Lower lobe of right lung (tissue), 2 donors: ENCODE results near the gene STAG3. TPM values are rescaled to one million over a fixed set of nuclear protein-coding genes. Genes with fewer than 3 reads are reported as not detected.
A peak's percentile ranks its signal among the peaks of the same experiment; 100 is the strongest.
"Not testable (repeated sequence)": the region's sequence is repeated elsewhere in the genome, so short reads cannot be mapped to it uniquely, and the experiment has no call there.

Source experiments
- ATAC-seq, 2 donors: fragments of 200-7000 bp; cut with Tn5 transposase; one replicate each; pipeline ENCODE4 v1.9.1; 2020 to 2022; ENCODE audit warnings: mild to moderate bottlenecking in 2 of 2, moderate library complexity in 2 of 2
- DNase-seq: peaks from one replicate; pipeline ENCODE4 v3.0.0-alpha.2; 2020
- H3K27ac ChIP-seq: fragments of 200-600 bp; one replicate; pipeline ENCODE4 v1.8.0; 2022
- H3K27me3 ChIP-seq: fragments of 200-600 bp; one replicate; pipeline ENCODE4 v1.8.0; 2022; ENCODE audit warnings: low read depth
- H3K36me3 ChIP-seq: fragments of 200-600 bp; one replicate; pipeline ENCODE4 v1.8.0; 2022; ENCODE audit warnings: mild to moderate bottlenecking
- H3K4me1 ChIP-seq: fragments of 200-600 bp; one replicate; pipeline ENCODE4 v1.8.0; 2022
- H3K4me3 ChIP-seq: fragments of 200-600 bp; one replicate; pipeline ENCODE4 v1.8.0; 2022; ENCODE audit warnings: mild to moderate bottlenecking
- H3K9me3 ChIP-seq: fragments of 200-600 bp; one replicate; pipeline ENCODE4 v1.8.0; 2022
- CTCF ChIP-seq: fragments of 200-600 bp; IDR thresholded peaks from one replicate; pipeline ENCODE4 v1.8.0; 2022; ENCODE audit warnings: antibody characterized with exemption, mild to moderate bottlenecking
- intact Hi-C: fragments of 100-400 bp; cut with DNase I; formaldehyde crosslinking; loops from one replicate; pipeline ENCODE4 v1.11.0; 2022
- long read RNA-seq: library from polyadenylated mRNA; unstranded; transcript quantifications from one replicate; pipeline ENCODE4 v2.0.0, GENCODE V29; 2021
- total RNA-seq: library from RNA; stranded (reverse); fragmentation: NEBNext Ultra II Directional; extraction: Animal tissue kit (Norgen Biotek cat#: 25700); gene quantifications from one replicate; pipeline ENCODE4 v1.2.1, GENCODE V29; 2021
- donor health status: DM: no; HTN: yes; CAD: no; lungs with severe emphysema.

Gene STAG3, protein sequence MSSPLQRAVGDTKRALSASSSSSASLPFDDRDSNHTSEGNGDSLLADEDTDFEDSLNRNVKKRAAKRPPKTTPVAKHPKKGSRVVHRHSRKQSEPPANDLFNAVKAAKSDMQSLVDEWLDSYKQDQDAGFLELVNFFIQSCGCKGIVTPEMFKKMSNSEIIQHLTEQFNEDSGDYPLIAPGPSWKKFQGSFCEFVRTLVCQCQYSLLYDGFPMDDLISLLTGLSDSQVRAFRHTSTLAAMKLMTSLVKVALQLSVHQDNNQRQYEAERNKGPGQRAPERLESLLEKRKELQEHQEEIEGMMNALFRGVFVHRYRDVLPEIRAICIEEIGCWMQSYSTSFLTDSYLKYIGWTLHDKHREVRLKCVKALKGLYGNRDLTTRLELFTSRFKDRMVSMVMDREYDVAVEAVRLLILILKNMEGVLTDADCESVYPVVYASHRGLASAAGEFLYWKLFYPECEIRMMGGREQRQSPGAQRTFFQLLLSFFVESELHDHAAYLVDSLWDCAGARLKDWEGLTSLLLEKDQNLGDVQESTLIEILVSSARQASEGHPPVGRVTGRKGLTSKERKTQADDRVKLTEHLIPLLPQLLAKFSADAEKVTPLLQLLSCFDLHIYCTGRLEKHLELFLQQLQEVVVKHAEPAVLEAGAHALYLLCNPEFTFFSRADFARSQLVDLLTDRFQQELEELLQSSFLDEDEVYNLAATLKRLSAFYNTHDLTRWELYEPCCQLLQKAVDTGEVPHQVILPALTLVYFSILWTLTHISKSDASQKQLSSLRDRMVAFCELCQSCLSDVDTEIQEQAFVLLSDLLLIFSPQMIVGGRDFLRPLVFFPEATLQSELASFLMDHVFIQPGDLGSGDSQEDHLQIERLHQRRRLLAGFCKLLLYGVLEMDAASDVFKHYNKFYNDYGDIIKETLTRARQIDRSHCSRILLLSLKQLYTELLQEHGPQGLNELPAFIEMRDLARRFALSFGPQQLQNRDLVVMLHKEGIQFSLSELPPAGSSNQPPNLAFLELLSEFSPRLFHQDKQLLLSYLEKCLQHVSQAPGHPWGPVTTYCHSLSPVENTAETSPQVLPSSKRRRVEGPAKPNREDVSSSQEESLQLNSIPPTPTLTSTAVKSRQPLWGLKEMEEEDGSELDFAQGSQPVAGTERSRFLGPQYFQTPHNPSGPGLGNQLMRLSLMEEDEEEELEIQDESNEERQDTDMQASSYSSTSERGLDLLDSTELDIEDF
- total RNA-seq: 4.1 TPM
- long read RNA-seq, partial matches to known transcripts: 0 of 7 reads
- long read RNA-seq, other reads (novel, unspliced or antisense): 6 of 7 reads

DNA sequence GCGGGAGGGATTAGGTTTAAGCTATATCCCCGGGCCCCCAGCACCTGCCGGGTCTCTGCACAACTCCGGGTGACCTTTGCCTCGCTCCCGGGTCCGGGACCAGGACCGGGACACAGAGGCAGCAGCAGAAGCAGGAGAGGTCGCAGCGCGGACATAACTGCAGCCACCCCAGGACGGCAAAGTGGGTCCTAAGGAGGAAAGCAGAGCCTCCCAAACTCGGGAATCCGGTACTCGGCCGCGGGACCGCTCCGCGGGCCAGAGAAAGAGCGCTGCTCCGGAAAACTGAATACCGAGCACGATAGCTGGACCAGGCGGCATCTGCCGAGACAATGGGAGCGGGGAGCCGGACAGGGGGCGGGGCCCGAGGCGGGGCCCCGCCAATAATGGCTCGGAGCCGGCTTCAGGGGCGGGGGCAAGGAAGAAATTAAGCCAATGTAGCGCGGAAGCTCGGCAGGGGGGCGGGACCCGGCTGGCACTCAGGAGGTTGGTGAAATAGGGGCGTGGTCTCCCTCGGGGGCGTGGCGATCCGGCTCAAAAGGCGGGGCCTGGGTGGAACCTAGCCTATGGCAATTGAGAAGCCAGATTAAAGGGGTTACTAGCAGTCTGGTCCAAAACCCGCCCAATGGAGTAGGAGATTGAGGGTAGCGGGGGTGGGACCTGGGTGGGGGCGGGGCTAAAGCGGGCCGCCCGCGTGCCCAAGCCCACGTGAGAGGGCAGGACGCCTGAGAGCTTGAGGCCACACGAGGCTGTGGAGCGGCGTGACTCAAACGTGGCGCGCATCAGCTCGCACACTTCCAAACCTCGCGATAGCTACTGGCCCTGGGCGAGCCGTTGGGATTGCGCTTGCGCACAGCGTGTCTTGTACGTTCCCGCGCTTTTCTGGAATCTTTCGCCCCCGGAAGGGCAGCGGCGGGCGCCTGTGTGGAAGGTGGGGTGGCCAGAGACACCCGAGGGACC is at the start of gene STAG3, which contains the start of gene GPC2:
STAG3 (plus strand) TSS at position 874 of the 957 bp plus-strand sequence. CDS start 2,639 bp downstream, outside the sequence.
GPC2 (minus strand) TSS at position 337 of the 957 bp plus-strand sequence; CDS start at position 155, 182 bp downstream.
- H3K4me3 ChIP-seq: peak within 1 kb of the TSS; percentile 55
- no peaks in the 10 kb centered on the region for H3K36me3 ChIP-seq
- H3K27ac ChIP-seq: no peak within 1 kb of the TSS
- no peaks in the 10 kb centered on the region for H3K9me3 ChIP-seq
- DNase-seq: peak; percentile 97
- peak; percentile 98 for ATAC-seq
- intact Hi-C loops: no loop called here
- H3K4me1 ChIP-seq: peaks cover 10% of the 10 kb centered on the region
- no peaks in the 10 kb centered on the region for H3K27me3 ChIP-seq
- no peak for TF ChIP-seq CTCF

DNA sequence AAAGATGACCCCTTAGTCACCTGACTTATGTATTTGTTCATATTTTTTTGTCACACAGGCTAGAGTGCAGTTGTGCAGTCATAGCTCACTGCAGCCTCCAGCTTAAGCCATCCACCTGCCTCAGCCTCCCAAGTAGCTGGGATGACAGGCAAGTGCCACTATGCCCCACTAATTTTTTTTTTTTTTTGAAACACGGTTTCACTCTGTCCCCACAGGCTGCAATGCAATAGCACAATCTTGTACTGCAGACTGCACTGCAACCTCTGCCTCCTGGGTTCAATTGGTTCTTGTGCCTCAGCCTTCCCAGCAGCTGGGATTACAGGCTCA is 49.1 kb upstream of the STAG3 start:
- TF ChIP-seq CTCF: no peak
- H3K9me3 ChIP-seq: no peaks in the 10 kb centered on the region
- no peak for DNase-seq
- H3K27ac ChIP-seq: no peak overlapping the region
- H3K36me3 ChIP-seq: no peaks in the 10 kb centered on the region
- intact Hi-C loops: no loop called here
- no peaks in the 10 kb centered on the region for H3K27me3 ChIP-seq
- peaks cover 36% of the 10 kb centered on the region for H3K4me1 ChIP-seq
- ATAC-seq: no peak
- no peak overlapping the region for H3K4me3 ChIP-seq

DNA sequence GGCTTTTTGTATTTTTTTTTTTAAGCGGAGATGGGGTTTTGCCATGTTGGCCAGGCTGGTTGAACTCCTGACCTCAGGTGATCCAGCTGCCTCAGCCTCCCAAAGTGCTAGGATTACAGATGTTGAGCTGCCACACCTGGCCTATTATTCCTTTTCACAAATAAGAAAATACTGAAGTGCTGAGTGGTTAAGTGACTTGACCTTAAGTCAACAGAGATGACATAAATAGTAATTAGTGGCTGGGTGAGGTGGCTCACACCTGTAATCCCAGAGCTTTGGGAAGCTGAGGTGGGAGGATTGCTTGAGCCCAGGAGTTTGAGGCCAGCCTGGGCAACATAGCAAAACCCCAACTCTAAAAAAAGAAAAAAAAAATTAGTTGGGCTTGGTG is 47.5 kb upstream of the STAG3 start:
- ATAC-seq, intact Hi-C loops, H3K27me3 ChIP-seq: not testable (repeated sequence)

GRCh38 chr7:100130608-100131453 is 46.9 kb upstream of the STAG3 start:
- no peaks in the 10 kb centered on the region for H3K36me3 ChIP-seq
- no peak overlapping the region for H3K27ac ChIP-seq
- H3K4me3 ChIP-seq: no peak overlapping the region
- H3K9me3 ChIP-seq: no peaks in the 10 kb centered on the region
- no peaks in the 10 kb centered on the region for H3K27me3 ChIP-seq
- ATAC-seq (no peak), DNase-seq (peak; percentile 82)
- intact Hi-C loops: no loop called here
- TF ChIP-seq CTCF: peak; percentile 87
- H3K4me1 ChIP-seq: peaks cover 23% of the 10 kb centered on the region

More for the DNA sequence above, 47.5 kb upstream of the STAG3 start:
- H3K36me3 ChIP-seq, H3K27ac ChIP-seq, DNase-seq, H3K9me3 ChIP-seq, H3K4me3 ChIP-seq: not testable (repeated sequence)
- H3K4me1 ChIP-seq: peaks cover 29% of the 10 kb centered on the region
